ENCODE data around the gene CCNG2. TPM values are rescaled to one million over a fixed set of nuclear protein-coding genes. Genes with fewer than 3 reads are reported as not detected.

Gene CCNG2
- total and polyA plus RNA-seq, 4 donors = 1.2 to 10.8 (median 4.1) TPM

DNA sequence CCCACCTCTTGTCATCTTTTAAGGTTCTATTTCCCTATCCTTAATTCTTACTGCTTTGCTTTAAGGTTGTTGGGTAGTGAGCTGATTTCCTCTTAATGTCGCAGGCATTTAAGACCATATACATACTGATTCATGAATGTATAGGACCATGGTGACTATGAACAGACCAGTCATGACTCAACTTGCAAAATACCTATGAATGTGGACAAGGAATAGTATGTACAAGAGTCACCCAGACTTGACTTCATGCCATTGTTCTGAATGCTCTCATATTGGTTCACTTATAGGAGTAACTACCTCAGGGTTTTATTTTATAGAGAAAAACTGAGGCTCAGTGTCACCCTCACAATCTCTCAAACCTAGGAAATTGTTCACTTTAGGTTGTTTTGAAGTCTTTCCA is 44.3 kb downstream of the CCNG2 start:
- Histone ChIP-seq H3K9ac (ENCODE audit: low read depth in 1 of 2, low read length in 2 of 2) (no peak overlapping the region), H3K36me3 (ENCODE audit: control insufficient read depth in 4 of 4, insufficient read depth in 3 of 4, low read depth in 1 of 4, low read length in 3 of 4) (no peaks in the 10 kb centered on the region), H3K4me1 (ENCODE audit: control insufficient read depth in 4 of 4, insufficient read depth in 4 of 4, low read length in 3 of 4) (no peaks in the 10 kb centered on the region), H3K4me3 (ENCODE audit: low read depth in 1 of 3, low read length in 3 of 3) (no peak overlapping the region), H3K9me3 (ENCODE audit: control insufficient read depth in 4 of 4, low read length in 3 of 4) (no peaks in the 10 kb centered on the region), H3K27me3 (ENCODE audit: control insufficient read depth in 4 of 4, insufficient read depth in 4 of 4, low read length in 3 of 4) (peaks cover 0 to 3% (median 0%) of the 10 kb centered on the region in 4 donors), H3K27ac (ENCODE audit: low read depth in 1 of 2, low read length in 2 of 2) (no peak overlapping the region)
- WGBS = 92% methylated on average over 1 of the region's 1 CpG
- TF ChIP-seq, protein P1, sequence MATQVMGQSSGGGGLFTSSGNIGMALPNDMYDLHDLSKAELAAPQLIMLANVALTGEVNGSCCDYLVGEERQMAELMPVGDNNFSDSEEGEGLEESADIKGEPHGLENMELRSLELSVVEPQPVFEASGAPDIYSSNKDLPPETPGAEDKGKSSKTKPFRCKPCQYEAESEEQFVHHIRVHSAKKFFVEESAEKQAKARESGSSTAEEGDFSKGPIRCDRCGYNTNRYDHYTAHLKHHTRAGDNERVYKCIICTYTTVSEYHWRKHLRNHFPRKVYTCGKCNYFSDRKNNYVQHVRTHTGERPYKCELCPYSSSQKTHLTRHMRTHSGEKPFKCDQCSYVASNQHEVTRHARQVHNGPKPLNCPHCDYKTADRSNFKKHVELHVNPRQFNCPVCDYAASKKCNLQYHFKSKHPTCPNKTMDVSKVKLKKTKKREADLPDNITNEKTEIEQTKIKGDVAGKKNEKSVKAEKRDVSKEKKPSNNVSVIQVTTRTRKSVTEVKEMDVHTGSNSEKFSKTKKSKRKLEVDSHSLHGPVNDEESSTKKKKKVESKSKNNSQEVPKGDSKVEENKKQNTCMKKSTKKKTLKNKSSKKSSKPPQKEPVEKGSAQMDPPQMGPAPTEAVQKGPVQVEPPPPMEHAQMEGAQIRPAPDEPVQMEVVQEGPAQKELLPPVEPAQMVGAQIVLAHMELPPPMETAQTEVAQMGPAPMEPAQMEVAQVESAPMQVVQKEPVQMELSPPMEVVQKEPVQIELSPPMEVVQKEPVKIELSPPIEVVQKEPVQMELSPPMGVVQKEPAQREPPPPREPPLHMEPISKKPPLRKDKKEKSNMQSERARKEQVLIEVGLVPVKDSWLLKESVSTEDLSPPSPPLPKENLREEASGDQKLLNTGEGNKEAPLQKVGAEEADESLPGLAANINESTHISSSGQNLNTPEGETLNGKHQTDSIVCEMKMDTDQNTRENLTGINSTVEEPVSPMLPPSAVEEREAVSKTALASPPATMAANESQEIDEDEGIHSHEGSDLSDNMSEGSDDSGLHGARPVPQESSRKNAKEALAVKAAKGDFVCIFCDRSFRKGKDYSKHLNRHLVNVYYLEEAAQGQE (IDR thresholded peaks at IDR 0.05) = no peak
- no peak for TF ChIP-seq SP1 (IDR thresholded peaks at IDR 0.05)
- TF ChIP-seq, protein P2, sequence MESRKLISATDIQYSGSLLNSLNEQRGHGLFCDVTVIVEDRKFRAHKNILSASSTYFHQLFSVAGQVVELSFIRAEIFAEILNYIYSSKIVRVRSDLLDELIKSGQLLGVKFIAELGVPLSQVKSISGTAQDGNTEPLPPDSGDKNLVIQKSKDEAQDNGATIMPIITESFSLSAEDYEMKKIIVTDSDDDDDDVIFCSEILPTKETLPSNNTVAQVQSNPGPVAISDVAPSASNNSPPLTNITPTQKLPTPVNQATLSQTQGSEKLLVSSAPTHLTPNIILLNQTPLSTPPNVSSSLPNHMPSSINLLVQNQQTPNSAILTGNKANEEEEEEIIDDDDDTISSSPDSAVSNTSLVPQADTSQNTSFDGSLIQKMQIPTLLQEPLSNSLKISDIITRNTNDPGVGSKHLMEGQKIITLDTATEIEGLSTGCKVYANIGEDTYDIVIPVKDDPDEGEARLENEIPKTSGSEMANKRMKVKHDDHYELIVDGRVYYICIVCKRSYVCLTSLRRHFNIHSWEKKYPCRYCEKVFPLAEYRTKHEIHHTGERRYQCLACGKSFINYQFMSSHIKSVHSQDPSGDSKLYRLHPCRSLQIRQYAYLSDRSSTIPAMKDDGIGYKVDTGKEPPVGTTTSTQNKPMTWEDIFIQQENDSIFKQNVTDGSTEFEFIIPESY (IDR thresholded peaks at IDR 0.05) = no peak
- TF ChIP-seq RAD21 (IDR thresholded peaks at IDR 0.05) = no peak
- TF ChIP-seq EGR1 (IDR thresholded peaks at IDR 0.05; ENCODE audit: low read depth in 2 of 2) = no peak
- DNase-seq (ENCODE audit: low spot score) = no peak

GRCh38 chr4:77201857-77202256 is 44.9 kb downstream of the CCNG2 start:
- Histone ChIP-seq H3K27me3 (ENCODE audit: control insufficient read depth in 4 of 4, insufficient read depth in 4 of 4, low read length in 3 of 4) (peaks cover 0 to 3% (median 0%) of the 10 kb centered on the region in 4 donors), H3K4me1 (ENCODE audit: control insufficient read depth in 4 of 4, insufficient read depth in 4 of 4, low read length in 3 of 4) (no peaks in the 10 kb centered on the region), H3K9me3 (ENCODE audit: control insufficient read depth in 4 of 4, low read length in 3 of 4) (no peaks in the 10 kb centered on the region), H3K4me3 (ENCODE audit: low read depth in 1 of 3, low read length in 3 of 3) (no peak overlapping the region), H3K9ac (ENCODE audit: low read depth in 1 of 2, low read length in 2 of 2) (no peak overlapping the region), H3K27ac (ENCODE audit: low read depth in 1 of 2, low read length in 2 of 2) (no peak overlapping the region), H3K36me3 (ENCODE audit: control insufficient read depth in 4 of 4, insufficient read depth in 3 of 4, low read depth in 1 of 4, low read length in 3 of 4) (no peaks in the 10 kb centered on the region)
- WGBS = 74% methylated on average over 3 of the region's 3 CpGs
- no peak for TF ChIP-seq RAD21 (IDR thresholded peaks at IDR 0.05)
- no peak for TF ChIP-seq ATF3 (IDR thresholded peaks at IDR 0.05)
- TF ChIP-seq EGR1 (IDR thresholded peaks at IDR 0.05; ENCODE audit: low read depth in 2 of 2) = no peak
- TF ChIP-seq JUND (IDR thresholded peaks at IDR 0.05) = no peak
- TF ChIP-seq YY1 (IDR thresholded peaks at IDR 0.05) = no peak
- no peak for TF ChIP-seq RXRA (IDR thresholded peaks at IDR 0.05)
- no peak for TF ChIP-seq NR2F2 (IDR thresholded peaks at IDR 0.05)
- no peak for TF ChIP-seq HNF4G (IDR thresholded peaks at IDR 0.05)
- TF ChIP-seq, protein P2 (IDR thresholded peaks at IDR 0.05) = no peak
- TF ChIP-seq GABPA (IDR thresholded peaks at IDR 0.05 in 1 of 2, conservative IDR thresholded peaks at IDR 0.05 in 1 of 2) = no peak
- TF ChIP-seq FOXA2 (IDR thresholded peaks at IDR 0.05) = no peak
- TF ChIP-seq, protein P3, sequence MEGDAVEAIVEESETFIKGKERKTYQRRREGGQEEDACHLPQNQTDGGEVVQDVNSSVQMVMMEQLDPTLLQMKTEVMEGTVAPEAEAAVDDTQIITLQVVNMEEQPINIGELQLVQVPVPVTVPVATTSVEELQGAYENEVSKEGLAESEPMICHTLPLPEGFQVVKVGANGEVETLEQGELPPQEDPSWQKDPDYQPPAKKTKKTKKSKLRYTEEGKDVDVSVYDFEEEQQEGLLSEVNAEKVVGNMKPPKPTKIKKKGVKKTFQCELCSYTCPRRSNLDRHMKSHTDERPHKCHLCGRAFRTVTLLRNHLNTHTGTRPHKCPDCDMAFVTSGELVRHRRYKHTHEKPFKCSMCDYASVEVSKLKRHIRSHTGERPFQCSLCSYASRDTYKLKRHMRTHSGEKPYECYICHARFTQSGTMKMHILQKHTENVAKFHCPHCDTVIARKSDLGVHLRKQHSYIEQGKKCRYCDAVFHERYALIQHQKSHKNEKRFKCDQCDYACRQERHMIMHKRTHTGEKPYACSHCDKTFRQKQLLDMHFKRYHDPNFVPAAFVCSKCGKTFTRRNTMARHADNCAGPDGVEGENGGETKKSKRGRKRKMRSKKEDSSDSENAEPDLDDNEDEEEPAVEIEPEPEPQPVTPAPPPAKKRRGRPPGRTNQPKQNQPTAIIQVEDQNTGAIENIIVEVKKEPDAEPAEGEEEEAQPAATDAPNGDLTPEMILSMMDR (IDR thresholded peaks at IDR 0.05; ENCODE audit: low read depth, low read length, missing input control) = no peak
- no peak for TF ChIP-seq FOXA1 (IDR thresholded peaks at IDR 0.05)
- TF ChIP-seq, protein P1 (IDR thresholded peaks at IDR 0.05) = no peak
- TF ChIP-seq SP1 (IDR thresholded peaks at IDR 0.05) = no peak
- DNase-seq (ENCODE audit: low spot score) = no peak
